KMS-11 (cell line): ENCODE data around the gene NTMT2.
"Not testable (repeated sequence)": the region's sequence is repeated elsewhere in the genome, so short reads cannot be mapped to it uniquely, and the experiment has no call there.

Source experiments
- H2AFZ ChIP-seq: fragments of 200-600 bp; sonication (generic); 2 replicates; pipeline ENCODE4 v1.6.1; 2016; ENCODE audit warnings: antibody characterized with exemption, mixed run types, low read depth
- H3K27ac ChIP-seq: fragments of 200-600 bp; sonication (generic); 2 replicates; pipeline ENCODE4 v1.6.1; 2016; ENCODE audit warnings: mild to moderate bottlenecking, mixed run types
- H3K27me3 ChIP-seq: fragments of 200-600 bp; sonication (generic); 2 replicates; pipeline ENCODE4 v1.6.1; 2017; ENCODE audit warnings: mild to moderate bottlenecking, low read depth, mixed run types, moderate library complexity; ENCODE audit not compliant: insufficient read depth
- H3K36me3 ChIP-seq: fragments of 200-600 bp; sonication (generic); 2 replicates; pipeline ENCODE4 v1.6.1; 2017; ENCODE audit warnings: mild to moderate bottlenecking, mixed run types; ENCODE audit not compliant: insufficient read depth
- H3K4me1 ChIP-seq: fragments of 200-600 bp; sonication (generic); 2 replicates; pipeline ENCODE4 v1.6.1; 2016; ENCODE audit warnings: mild to moderate bottlenecking, low read depth, mixed run types; ENCODE audit not compliant: poor library complexity, severe bottlenecking
- H3K4me2 ChIP-seq: fragments of 200-600 bp; sonication (generic); 2 replicates; pipeline ENCODE4 v1.7.0; 2016; ENCODE audit warnings: mild to moderate bottlenecking, mixed run types
- H3K4me3 ChIP-seq: fragments of 200-600 bp; sonication (generic); IDR thresholded peaks from 2 replicates; pipeline ENCODE4 v1.6.1; 2017; ENCODE audit warnings: low read depth, low read length, mixed read lengths; ENCODE audit not compliant: insufficient read depth
- H3K79me2 ChIP-seq: fragments of 200-600 bp; sonication (generic); 2 replicates; pipeline ENCODE4 v1.6.1; 2016; ENCODE audit warnings: low read depth, mixed run types; ENCODE audit not compliant: insufficient read depth
- H3K9ac ChIP-seq: fragments of 200-600 bp; sonication (generic); 2 replicates; pipeline ENCODE4 v1.6.1; 2016; ENCODE audit warnings: mild to moderate bottlenecking, mixed run types
- H4K20me1 ChIP-seq: fragments of 200-600 bp; sonication (generic); 2 replicates; pipeline ENCODE4 v1.6.1; 2016; ENCODE audit warnings: mild to moderate bottlenecking, mixed run types; ENCODE audit not compliant: insufficient read depth
- CTCF ChIP-seq: fragments of 200-600 bp; sonication (generic); conservative IDR thresholded peaks from 2 replicates; pipeline ENCODE4 v1.6.1; 2017; ENCODE audit warnings: low read depth, mild to moderate bottlenecking, antibody characterized with exemption, low read length, moderate library complexity, mixed read lengths

NTMT2 gene

DNA sequence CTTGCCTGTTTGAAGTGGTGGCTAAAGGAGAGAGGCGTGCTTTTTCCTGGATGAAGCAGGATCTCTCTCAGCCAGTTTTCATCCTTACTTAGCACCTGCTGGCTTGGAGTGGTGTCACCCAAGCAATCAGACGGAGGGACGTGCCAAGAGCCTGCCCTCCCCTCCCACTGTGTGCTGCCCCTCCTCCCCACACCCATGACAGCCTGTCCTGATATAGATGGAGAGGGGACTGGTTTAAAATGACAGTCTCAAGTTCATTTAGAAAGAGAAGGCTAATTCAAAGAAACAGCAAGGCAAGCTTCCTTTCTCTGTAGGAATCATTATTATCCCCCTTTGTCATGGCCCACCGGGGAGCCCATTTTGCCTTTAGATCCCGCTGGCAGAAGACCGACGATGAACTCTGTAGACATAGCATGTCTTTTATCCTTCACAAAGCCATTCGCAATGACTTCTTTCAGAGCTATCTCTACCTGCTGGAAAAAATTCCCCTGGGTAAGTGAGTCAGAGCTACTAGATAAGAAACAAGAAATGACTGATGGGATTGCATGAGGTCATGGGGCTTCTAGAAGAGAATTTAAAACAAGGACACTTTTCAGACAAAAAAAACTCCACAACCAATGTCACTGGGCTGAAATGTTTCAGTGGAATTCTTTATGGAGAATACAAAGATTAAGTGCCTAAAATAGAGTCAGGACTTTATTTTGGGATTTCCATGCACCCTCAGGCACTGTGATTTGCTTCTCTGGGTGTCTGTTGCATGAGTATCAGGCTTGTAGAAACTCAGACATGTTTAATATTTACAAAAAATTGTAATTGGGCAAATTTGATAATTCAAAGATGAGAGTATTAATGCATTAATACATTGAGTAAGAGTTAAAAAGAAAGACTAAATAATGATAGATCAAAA, at the start of gene NTMT2:
NTMT2 (plus strand) TSS at position 190 of the 907 bp plus-strand sequence; CDS start at position 339, 149 bp downstream.
- TF ChIP-seq CTCF: no peak
- Histone ChIP-seq H4K20me1 (no peaks in the 10 kb centered on the region), H3K36me3 (no peaks in the 10 kb centered on the region), H3K9ac (no peak within 1 kb of the TSS), H3K27me3 (no peaks in the 10 kb centered on the region), H3K4me3 (no peak within 1 kb of the TSS), H3K4me2 (no peak within 1 kb of the TSS), H3K79me2 (no peaks in the 10 kb centered on the region), H2AFZ (no peak within 1 kb of the TSS), H3K4me1 (no peaks in the 10 kb centered on the region), H3K27ac (no peak within 1 kb of the TSS)

DNA sequence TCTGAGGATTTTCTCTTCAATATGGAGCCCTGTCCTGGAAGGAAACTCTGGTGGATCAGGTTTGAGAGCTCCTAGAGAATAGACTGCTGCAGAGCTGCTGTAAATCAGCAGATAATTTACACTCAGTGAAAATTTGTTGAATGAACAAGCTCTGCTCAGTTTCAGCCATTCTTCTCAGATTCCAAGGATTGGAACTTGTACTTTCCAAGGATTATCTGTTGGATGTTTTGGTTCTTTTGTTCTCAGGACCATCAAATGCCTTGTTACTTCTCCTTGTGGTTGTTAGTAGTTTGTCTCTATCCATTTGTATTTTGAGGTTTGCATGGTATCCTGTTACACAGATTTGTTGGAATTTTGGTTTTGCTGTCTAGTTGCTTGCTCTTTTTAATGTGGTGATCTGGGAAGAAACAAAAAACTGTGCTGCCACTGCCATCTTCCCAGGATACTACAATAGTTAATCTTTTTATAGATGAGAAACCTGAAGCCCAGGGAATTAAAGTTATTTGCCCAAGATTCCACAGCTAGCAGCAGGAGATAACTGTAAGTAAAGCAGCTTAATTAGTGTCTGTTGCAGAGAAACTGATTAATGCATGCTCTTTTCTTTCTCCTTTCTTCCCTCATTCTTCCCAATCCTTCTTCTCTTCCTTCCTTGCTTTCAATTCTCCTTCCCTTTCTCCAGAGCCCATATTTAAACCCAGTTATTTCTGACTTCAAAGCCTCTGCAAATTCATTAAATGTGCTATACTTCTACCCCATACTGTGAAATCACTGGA, 49.6 kb upstream of the NTMT2 start:
- H3K4me3 ChIP-seq: no peak overlapping the region
- no peak overlapping the region for H2AFZ ChIP-seq
- no peaks in the 10 kb centered on the region for H3K27me3 ChIP-seq
- H3K27ac ChIP-seq: no peak overlapping the region
- no peaks in the 10 kb centered on the region for H3K36me3 ChIP-seq
- no peak overlapping the region for H3K4me2 ChIP-seq
- no peaks in the 10 kb centered on the region for H3K4me1 ChIP-seq
- no peaks in the 10 kb centered on the region for H3K79me2 ChIP-seq
- no peaks in the 10 kb centered on the region for H4K20me1 ChIP-seq
- H3K9ac ChIP-seq: no peak overlapping the region
- TF ChIP-seq CTCF: no peak

- Histone ChIP-seq H3K36me3 (no peaks in the 10 kb centered on the region), H2AFZ (no peak overlapping the region), H4K20me1 (no peaks in the 10 kb centered on the region), H3K4me2 (no peak overlapping the region), H3K4me1 (no peaks in the 10 kb centered on the region), H3K4me3 (no peak overlapping the region), H3K79me2 (no peaks in the 10 kb centered on the region), H3K9ac (no peak overlapping the region), H3K27ac (no peak overlapping the region), H3K27me3 (no peaks in the 10 kb centered on the region)
- no peak for TF ChIP-seq CTCF
These were observed 48.9 kb upstream of the NTMT2 start for GRCh38 chr1:170096806-170097340.

- Histone ChIP-seq H3K36me3 (no peaks in the 10 kb centered on the region), H4K20me1 (no peaks in the 10 kb centered on the region), H2AFZ (no peak overlapping the region), H3K27ac (no peak overlapping the region), H3K27me3 (no peaks in the 10 kb centered on the region), H3K9ac (no peak overlapping the region), H3K79me2 (no peaks in the 10 kb centered on the region), H3K4me3 (no peak overlapping the region), H3K4me2 (no peak overlapping the region), H3K4me1 (no peaks in the 10 kb centered on the region)
- TF ChIP-seq CTCF: no peak
These were observed 48.3 kb upstream of the NTMT2 start for GRCh38 chr1:170097449-170097948.

DNA sequence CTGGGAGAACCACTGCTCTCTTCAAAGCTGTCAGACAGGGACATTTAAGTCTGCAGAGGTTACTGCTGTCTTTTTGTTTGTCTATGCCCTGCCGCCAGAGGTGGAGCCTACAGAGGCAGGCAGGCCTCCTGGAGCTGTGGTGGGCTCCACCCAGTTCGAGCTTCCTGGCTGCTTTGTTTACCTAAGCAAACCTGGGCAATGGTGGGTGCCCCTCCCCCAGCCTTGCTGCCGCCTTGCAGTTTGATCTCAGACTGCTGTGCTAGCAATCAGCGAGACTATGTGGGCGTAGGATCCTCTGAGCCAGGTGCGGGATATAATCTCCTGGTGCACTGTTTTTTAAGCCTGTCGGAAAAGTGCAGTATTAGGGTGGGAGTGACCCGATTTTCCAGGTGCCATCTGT, 32.6 kb upstream of the NTMT2 start:
- not testable (repeated sequence) for H3K27me3 ChIP-seq, H3K4me2 ChIP-seq, H4K20me1 ChIP-seq, H3K36me3 ChIP-seq, H3K27ac ChIP-seq, H3K9ac ChIP-seq, H3K4me1 ChIP-seq, H2AFZ ChIP-seq, H3K4me3 ChIP-seq, H3K79me2 ChIP-seq
